DMS79 (cell line): ENCODE data around the gene CTSW.
"Not testable (repeated sequence)": the region's sequence is repeated elsewhere in the genome, so short reads cannot be mapped to it uniquely, and the experiment has no call there.

ENCODE experiments used
- DNase-seq: peaks from one replicate; lab custom pipeline; 2025; lab: John Stamatoyannopoulos, UW

CTSW gene

DNA sequence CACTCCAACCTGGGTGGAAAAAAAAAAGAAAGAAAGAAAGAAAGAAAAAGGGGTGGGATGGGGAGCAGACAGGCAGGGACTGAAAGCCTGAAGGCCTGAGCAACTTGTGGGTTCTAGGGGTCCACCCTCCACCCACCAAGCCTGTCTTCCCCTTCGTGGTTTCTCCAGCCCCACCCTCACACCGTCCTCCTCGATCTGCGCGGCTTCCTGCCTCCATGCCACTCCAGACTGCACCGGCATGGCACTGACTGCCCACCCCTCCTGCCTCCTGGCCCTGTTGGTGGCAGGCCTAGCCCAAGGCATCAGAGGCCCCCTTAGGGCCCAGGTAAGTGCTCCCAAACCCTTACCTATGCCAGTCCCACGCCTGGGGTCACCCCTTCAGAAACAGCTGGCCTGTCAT, at the start of gene CTSW:
Gene CTSW (plus strand): TSS at position 221 of the 400 bp plus-strand sequence. CDS start 18 bp downstream, at position 239.
- no peak for DNase-seq

DNA sequence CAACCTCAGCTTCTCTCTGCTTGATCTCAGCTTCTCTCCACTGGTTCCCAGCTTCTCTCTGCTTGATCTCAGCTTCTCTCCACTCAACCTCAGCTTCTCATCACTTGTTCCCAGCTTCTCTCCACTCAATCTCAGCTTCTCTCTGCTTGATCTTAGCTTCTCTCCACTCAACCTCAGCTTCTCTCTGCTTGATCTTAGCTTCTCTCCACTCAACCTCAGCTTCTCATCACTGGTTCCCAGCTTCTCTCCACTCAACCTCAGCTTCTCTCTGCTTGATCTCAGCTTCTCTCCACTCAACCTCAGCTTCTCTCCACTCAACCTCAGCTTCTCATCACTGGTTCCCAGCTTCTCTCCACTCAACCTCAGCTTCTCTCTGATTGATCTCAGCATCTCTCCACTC, 47.4 kb upstream of the CTSW start:
- DNase-seq, result not testable (repeated sequence)

DNA sequence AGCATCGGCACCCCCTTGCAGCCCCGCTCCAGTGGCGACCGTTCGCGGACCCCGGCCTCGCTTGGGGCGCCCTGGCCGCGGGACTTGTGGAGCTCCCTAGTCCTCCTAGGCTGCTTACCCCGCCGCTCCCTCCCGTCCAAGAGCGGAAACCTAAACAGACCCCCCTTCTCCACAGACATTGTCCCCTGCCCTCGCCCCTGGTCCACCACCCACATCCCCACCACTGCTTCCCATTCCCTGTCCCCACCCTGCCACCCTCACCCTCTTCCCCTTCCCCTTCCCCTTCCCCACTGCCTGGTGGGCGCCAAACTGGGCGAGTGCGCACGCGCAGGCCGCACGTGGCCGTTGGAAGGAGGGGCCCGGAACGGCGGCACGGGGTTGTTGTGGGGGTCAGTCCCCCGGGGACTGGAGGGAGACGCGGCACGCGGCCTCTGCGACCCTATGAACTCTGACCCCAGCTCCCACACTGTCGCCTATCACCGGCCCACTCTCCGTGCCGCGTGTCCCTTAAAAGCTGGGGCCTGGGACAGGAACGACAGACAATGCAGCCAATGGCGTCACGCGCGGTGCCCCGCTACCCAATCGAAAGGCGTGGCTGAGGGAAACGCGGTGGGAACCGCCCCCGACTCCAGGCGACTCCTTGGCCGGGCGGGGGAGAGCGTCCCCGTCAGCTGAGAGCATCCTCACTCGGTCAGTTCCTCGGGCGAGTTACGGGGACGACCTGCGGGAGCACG, 46.2 kb upstream of the CTSW start, which contains the start of gene SNX32:
Gene SNX32 (plus strand): TSS at position 667 of the 734 bp plus-strand sequence. CDS start 103 bp downstream, outside the sequence.
- peak; percentile 81 for DNase-seq

DNA sequence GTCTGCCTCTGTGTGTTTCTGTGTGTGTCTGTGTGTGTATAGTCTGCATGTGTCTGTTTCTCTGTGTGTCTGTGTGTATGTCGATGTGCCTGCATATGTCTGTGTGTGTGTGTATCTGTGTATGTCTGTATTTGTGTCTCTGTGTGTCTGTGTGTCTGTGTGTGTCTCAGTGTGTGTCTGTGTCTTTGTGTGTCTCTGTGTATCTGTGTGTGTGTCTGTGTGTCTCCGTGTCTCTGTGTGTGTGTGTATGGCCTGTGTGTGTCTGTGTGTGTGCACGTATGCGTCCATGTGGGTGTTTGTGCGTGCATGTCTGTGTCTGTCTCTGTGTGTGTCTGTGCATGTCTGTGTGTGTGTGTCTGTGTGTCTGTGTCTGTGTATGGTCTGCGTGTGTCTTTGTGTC, 45.4 kb upstream of the CTSW start:
- no peak for DNase-seq

- DNase-seq, result no peak
These were observed 37.5 kb upstream of the CTSW start for GRCh38 chr11:65842144-65842543.

DNA sequence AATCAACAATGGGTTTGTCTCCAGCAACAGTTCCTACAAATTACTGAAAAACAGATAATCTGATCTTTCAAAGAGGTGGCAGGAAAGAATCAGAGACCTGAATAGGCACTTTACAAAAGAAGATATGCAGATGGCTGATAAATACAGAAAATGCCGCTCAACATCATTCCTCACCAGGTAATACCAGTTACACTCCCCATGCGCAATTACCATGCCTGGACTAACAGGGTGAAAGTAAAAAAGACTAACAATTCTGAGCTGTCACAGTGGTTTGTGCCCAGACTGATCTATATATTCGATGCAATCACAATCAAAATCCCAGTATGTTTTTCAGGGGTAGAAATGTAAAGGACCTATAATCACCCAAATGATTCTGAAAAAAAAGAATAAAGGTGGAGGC, 35.8 kb upstream of the CTSW start:
- no peak for DNase-seq

DNA sequence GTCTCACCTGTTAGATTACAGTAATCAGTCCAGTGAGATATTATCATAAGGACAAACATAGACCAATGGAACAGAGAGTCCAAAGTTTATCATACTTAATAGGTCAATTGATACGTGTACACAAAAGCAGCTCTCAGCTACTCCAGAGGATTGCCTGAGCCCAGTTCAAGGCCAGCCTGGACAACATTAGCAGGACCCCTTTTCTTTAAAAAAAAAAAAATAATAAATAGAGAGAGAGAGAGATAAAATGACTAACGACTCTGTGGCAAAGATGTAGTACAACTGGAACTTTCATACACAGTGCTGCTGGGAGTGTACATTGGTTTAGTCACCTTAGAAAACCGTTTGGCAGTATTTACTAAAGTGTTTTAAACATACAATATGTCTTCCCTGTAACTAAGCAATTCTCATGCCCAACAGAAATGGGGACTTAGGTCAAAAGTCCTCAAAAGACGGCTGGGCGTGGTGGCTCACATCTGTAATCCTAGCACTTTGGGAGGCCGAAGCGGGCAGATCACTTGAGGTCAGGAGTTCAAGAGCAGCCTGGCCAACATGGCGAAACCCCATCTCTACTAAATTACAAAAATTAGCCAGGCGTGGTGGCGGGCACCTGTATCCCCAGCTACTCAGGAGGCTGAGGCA, 35.3 kb upstream of the CTSW start:
- no peak for DNase-seq

GRCh38 chr11:65847746-65848145, 31.9 kb upstream of the CTSW start:
- DNase-seq, result no peak

DNA sequence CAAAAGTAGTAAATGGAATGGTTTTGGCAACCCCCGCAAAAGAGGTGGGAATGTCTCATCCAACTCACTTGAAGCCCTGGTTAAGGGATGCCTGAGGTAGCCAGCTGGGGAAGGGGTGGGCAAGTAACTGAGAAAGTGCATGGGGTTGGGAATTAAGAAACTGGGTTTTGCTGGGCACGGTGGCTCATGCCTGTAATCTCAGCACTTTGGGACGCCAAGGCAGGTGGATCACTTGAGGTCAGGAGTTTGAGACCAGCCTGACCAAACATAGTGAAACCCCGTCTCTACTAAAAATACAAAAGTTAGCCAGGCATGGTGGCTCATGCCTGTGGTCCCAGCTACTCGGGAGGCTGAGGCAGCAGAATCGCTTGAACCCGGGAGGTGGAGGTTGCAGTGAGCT, 30.9 kb upstream of the CTSW start:
- not testable (repeated sequence) for DNase-seq

GRCh38 chr11:65849366-65849765, 30.3 kb upstream of the CTSW start:
- no peak for DNase-seq

DNA sequence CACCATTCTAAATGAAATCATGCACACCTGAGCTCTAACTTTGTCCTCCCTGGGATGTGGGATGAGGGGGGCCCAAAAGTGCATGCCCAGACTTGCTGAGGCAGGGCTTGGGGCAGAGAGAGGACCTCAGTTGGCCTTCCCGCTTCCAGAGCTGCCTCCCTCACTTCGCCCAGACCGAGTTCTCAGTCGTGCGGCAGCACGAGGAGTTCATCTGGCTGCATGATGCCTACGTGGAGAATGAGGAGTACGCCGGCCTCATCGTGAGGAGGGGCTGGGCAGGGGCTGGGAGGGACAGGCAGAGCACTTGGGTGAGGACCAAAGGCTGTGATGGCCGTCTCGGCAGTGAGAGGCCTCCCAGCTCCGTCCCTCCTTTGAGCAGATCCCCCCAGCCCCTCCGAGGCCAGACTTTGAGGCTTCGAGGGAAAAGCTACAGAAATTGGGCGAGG, 29.8 kb upstream of the CTSW start:
- no peak for DNase-seq

DNA sequence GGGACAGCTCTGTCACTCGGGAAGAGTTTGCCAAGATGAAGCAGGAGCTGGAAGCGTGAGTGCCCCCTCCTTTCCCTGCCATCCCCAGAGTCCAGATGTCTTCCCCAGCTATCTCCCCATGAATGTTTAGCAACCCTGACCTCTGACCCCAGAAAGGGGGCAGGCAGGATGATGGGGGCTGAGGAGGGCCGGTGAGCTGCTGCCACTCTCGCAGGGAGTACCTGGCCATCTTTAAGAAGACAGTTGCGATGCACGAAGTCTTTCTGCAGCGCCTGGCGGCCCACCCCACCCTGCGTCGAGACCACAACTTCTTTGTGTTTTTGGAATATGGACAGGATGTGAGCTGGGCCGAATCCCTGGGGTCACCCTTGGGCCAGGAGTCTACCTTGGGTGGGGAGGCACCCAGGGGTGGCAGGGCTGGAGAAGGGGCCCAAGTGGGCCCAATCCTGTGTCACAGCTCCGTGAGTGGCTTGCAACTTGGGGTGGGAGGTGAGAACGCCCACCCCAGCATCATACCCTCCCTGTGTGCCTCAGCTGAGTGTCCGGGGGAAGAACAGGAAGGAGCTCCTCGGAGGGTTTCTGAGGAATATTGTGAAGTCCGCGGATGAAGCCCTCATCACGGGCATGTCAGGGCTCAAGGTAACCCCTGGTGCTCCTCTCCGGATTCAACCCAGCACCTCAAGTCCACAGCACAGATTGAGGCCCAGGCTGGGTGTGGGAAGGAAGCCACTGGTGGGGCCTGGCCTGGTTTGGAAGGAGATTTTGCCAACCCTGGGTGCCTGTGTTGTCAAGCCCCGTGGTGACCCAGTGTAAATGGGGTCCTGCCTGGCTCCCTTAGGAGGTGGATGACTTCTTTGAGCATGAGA, 29.2 kb upstream of the CTSW start:
- DNase-seq, result no peak

DNA sequence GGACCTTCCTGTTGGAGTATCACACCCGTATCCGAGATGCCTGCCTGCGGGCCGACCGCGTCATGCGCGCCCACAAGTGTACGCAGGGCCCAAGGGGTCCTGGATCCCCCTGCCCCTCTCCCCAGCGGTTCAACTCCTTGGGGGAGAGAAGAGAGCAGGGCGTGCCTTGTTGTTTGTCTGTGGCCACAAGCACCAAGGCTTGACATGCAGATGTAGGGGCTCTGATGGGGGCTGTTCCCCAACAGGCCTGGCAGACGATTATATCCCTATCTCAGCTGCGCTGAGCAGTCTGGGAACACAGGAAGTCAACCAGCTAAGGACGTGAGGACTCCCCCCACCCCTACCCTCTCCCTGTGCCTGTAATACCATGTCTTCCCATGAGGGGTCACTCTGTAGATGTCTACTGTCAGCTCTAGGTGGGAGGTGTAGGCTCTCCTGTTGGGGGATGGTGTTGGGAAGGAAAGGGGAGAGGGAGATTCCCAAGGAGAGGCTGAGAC, 28.5 kb upstream of the CTSW start:
- DNase-seq, result no peak

GRCh38 chr11:65851811-65852507, 27.7 kb upstream of the CTSW start:
- no peak for DNase-seq

DNA sequence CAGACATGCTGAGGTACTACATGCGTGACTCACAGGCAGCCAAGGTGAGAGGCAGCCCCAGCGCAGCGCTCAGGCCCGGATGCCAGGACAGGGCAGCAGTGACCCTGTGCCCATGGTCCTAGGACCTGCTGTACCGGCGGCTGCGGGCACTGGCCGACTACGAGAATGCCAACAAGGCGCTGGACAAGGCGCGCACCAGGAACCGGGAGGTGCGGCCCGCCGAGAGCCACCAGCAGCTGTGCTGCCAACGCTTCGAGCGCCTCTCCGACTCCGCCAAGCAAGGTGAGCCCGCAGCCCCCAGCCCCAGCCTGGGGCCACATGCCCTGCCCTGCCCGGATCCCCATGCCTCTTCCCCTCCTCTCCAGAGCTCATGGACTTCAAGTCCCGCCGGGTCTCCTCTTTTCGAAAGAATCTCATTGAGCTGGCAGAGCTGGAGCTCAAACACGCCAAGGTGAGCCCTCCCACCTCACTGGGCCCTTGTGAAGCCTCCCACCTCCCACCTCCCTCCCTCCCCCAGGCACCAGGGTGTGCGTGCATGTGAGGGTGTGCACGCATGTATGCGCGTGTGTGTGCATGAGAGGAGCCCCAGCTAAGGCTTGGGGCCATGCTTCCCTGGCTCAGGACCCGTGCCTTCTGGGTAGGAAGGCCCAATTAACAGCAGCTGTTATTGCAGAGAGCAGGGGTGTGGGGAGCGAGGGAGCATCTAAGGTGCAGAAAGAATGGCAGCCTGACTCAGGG, 27.0 kb upstream of the CTSW start:
- no peak for DNase-seq

DNA sequence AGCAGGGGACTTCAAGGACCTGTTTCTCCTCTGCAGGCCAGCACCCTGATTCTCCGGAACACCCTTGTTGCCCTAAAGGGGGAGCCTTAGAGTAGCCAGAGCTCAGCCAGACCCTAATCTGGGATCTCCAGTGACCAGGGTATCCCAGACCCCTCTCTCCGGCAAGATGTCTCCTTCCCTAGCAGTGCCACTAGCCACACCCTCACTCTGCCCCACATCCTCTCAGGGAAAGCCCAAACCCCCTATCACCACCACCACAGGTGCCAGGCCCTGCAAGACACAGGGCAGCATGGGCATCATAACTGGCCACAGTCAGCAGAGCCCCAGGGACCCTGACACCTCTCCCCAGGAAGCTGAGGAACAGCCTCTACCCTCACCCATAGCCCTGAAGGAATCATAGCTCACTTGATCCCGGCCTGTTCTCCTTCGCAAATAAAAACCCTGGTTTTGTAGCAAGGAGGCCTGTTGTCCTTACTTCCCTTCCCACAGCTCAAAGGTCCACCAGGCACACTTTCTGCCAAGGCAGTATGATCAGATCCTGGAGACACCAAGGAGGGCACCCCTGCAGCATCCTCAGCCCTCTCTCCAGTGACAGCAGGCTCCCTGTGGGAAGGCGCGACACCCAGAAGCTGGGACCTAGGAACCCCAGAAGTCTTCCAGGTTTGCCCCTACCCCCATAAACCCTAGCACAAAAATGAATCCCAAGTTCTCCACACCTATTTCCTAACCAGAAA, 26.2 kb upstream of the CTSW start:
- no peak for DNase-seq

GRCh38 chr11:65854161-65854592, 25.5 kb upstream of the CTSW start:
- DNase-seq, result no peak

- DNase-seq, result no peak
These were observed 24.5 kb upstream of the CTSW start for GRCh38 chr11:65854852-65855837.

DNA sequence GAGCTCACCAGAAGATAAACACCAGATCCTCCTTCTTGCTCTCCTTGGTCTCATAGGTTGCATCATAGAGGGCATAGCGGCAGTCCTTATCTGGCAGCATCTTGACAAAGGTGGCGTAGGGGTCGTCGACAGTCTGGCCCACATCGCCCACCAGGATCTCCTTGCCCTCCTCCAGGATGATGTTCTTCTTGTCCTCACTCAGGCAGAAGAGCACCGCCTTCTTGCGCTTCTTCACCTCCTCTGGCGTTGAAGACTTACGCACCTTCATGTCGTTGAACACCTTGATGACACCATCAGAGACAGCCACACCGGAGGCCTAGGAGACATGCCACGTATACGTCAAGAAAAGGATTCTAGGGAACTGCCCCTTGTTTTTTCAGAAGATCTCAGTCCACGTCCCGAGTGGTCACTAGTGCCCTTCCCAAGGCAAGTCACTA, 23.7 kb upstream of the CTSW start:
- no peak for DNase-seq
